DMS153 (cell line): Measurements from ENCODE around the gene GZMH.
"Not testable (repeated sequence)": the region's sequence is repeated elsewhere in the genome, so short reads cannot be mapped to it uniquely, and the experiment has no call there.

Source experiments
- DNase-seq: peaks from one replicate; lab custom pipeline; 2025; lab: John Stamatoyannopoulos, UW

GZMH gene

DNA sequence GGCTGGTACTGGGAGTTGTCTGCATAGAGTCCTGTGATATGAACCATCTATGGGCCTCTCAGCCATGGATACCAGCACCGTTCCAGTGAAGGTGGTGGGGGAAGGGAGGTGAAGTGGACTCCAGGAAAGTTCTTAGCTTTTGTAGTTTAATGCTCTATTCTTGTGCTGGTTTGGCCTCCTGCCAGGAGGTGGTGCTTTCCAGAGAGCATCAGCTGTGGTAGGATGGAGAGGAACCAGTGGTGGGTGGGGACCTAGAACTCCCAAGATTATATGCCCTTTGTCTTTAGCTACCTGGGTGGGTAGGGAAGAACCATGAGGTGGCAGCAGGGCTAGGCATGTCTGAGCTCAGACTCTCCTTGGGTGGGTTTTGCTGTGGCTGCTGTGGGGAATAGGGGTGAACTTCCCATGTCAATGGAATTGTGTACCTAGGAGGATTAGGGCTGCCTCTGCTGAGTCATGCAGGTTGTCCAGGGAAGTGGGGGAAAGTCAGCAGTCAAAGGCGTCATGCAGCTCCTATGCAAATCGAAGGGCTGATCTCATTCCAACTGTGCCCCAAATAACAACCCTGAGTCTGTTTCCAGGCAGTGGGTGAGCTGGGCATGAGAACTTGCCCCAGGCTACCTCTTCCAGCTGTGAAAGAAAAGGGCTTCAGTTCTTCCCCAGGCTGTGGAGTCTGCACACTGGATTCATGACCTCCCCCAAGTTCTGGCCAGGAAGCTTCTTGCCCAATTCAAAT, 14.2 kb downstream of the GZMH start:
- no peak for DNase-seq

DNA sequence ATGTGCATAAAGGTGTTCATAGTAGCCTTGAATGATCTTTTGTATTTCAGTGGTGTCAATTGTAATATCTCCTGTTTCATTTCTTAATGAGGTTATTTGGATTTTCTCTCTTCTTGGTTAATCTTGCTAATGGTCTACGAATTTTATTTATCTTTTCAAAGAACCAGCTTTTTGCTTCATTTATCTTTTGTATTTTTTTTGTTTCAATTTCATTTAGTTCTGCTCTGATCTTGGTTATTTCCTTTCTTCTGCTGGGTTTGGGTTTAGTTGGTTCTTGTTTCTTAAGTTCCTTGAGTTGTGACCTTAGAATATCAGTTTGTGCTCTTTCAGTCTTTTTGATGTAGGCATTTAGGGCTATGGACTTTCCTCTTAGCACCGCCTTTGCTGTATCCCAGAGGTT, 18.5 kb downstream of the GZMH start:
- DNase-seq: not testable (repeated sequence)

DNA sequence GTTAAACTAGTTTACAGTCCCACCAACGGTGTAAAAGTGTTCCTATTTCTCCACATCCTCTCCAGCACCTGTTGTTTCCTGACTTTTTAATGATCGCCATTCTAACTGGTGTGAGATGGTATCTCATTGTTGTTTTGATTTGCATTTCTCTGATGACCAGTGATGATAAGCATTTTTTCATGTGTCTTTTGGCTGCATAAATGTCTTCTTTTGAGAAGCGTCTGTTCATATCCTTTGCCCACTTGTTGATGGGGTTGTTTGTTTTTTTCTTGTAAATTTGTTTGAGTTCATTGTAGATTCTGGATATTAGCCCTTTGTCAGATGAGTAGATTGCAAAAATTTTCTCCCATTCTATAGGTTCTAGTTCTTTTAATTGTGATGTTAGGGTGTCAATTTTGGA, 25.1 kb downstream of the GZMH start:
- not testable (repeated sequence) for DNase-seq

DNA sequence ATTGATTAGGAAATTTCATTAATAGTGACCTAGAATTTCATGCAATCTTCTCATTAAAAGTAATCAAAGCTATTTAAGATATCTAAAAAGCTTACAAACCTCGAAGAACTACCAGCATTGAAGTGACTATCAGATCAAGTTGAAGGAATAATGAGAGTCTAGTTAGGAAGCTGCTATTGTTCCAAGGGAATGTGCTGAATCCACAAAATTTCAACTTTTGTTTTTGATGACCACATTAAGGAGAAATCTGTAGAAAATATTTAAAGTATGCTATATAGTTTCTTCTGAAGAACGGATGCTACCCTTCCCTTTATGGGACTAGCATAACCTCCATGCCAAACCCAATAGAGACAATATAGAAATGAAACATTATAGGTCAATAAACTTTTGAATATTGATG, 30.9 kb downstream of the GZMH start:
- no peak for DNase-seq

DNA sequence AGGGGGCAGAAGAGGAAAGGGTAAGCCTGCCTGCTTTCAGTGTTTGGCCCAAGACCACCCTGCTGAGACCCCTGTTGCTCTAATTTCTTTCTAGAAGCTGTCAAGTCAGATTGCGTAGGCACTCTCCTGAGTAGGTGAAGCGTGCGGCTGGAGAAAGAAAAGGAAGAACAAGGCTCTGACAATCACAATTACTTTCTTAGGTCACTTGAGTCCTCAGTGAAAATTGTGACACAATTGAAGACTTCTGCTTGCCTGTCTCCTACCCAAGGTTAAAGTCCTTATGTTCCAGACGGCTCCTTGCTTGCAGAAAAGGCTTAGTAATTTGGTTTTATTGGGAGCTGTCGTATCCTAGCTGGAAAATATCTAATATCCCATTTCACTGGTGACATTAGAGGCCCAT, 32.7 kb downstream of the GZMH start:
- DNase-seq: no peak

DNA sequence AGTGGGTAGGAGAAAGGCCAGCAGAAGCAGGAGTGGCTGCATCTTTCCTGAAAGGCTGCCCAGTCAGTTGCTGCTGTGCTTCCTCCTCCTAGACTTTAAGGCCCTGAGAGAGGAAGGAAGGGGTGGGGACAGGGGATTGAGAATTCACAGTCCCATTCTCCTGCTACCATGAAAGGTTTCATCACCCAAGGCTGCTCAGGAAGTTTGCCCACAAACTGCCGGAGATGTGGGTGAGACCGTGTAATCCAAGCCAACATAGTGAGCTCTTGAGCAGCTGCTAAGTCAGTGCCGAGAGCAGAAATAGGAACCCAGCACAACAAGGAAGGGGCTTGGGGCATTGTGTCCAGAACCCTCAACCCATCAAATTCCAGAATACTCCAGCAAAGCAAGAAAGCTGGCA, 33.3 kb downstream of the GZMH start, which contains the start of gene CTSG:
Gene CTSG, minus strand, starts transcription at position 69 of the 400 bp plus-strand sequence. Its CDS starts 27 bp downstream, at position 42.
- DNase-seq: no peak

DNA sequence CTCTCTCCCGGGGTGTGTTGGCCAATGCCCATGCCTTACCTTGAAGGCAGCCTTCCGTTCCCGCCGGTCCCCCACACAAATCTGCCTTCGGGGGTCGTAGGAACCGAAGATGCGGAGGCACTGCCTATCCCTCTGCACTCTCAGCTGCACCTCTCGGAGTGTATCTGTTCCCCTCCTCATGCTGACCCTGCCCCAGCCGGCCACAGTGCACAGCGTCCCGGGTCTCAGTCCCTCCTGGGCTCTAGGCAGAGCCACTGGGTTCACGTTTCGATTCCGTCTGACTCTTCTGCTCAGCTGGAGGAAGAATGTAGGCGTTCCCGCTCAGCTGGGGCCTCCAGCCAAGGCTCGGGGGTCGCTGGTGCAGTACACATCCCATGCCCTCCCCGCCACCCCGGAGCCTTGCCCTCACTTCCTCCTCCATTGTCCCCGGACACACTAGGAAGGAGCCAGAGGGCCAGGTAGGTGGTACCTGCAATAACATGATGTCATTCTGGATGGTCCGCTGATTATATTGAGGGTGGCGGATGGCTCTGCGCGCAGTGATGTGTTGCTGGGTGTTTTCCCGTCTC, 35.2 kb downstream of the GZMH start:
- DNase-seq: no peak

DNA sequence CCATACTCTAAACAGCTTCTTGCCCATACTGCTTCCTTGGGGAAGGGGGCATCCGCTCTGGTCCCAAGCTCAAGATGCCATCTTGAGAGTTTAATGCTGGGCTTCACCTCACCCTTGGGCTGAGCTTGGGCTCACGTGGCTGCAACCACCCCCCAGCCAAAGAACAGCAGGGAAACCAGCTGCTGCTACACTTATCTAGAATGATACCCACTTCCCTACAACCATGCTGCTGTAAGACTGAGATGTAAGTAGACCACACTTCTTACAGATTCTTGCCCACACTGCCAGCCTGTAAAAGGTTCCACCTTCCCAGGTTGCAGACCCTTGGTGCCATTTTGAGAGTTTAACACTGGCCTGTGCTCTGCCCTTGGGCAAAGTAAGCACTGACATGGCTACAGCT, 43.2 kb downstream of the GZMH start:
- no peak for DNase-seq

DNA sequence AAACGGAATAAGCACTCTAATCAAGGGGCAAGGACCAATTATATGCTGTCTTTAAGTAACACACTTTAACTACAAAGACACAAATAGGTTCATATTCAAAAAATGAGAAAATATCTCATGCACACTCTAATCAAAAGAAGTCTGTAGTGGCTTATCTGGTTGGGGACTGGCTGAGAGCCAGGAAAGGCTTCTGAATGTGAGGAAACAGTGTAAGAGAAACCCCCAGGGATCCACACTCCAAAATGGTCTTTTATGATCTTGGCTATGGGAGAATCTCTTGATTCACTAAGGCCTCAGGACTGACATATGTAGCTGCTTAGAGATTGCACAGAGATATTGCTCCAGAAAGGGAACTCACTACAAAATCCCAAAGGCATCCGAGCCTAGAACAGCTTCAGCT, 43.7 kb downstream of the GZMH start:
- DNase-seq: no peak

DNA sequence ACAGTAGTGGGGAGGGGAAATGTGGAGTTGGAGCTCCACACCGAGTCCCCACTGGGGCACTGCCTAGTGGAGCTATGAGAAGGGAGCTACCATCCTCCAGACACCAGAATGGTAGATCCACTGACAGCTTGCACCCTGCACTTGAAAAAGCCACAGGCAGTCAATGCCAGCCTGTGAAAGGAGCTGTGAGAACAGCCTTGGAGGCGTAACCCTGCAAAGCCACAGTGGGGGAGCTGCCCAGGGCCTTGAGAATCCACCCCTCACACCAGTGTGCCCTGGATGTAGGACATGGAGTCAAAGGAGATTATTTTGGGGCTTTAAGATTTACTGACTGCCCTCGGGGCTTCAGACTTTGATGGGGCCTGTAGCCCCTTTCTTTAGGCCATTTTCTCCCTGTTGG, 46.0 kb downstream of the GZMH start:
- DNase-seq: no peak

DNA sequence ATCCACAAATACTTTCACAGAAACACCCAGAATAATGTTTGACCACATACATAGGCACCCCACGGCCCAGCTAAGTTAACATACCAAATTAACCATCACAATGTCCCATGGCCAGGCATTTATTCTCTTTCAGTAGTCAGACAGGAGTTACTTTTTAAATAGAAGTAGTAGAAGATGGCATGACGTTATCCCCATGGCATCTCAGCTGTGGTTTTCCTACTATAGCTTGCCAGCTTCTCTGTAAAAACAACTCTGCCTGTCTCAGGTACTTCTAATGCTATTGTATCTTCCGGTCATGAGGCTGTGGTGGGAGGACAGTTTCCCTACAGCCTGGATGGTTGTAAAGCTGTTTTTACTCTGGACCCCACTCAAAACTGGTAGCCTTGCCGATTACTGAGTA, 52.7 kb downstream of the GZMH start:
- no peak for DNase-seq
